ENCODE measurements around the gene PLCG2. TPM values are rescaled to one million over a fixed set of nuclear protein-coding genes. Genes with fewer than 3 reads are reported as not detected.
"Not testable (repeated sequence)": the region's sequence is repeated elsewhere in the genome, so short reads cannot be mapped to it uniquely, and the experiment has no call there.

Gene PLCG2
- total RNA-seq, 1 donor from 2014 or later: 6.9 TPM

DNA sequence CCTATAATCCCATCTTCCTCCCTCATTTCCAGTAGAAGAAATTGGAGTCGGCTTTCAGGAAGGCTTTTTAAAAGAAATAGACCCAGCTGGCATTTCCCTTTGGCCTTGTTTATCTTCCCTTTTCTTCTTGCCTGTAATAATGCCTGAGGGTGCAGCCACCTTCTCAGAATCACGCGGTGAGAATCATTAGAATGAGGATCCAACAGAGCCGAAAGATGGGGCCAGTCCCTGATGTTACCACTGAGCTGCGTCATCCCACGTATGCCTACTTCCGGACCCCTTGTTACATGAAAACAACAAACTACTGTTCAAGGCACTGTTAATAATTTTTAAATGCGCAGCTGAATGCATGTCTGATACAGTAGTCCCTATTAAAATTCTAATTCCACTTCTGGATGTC lies 208.0 kb downstream of the PLCG2 start:
- no peak for ATAC-seq
- no peak for DNase-seq (ENCODE audit: missing footprints)
- intact Hi-C loops (cut with DNase I): no loop called here

DNA sequence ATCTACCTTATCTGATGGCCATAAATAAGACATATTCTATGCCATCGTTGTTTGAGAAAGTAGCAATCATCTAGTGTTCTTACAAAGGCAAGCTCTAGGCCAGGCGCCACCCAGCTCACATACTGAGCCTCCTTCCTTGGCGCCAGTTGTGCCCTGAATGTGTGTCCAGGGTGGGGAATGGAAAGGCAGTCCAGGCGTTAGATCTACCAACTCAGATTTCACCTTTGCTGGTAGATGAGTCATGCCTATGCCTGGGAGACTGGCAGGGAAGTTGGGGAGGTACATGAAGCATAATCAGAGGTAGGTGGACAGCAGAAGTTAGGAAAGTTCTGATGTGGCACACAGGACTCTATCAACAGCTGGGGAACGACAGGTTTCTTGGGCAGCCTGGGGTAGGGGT lies 208.6 kb downstream of the PLCG2 start:
- DNase-seq (ENCODE audit: missing footprints) (no peak), ATAC-seq (no peak)
- intact Hi-C loops (cut with DNase I): no loop called here

DNA sequence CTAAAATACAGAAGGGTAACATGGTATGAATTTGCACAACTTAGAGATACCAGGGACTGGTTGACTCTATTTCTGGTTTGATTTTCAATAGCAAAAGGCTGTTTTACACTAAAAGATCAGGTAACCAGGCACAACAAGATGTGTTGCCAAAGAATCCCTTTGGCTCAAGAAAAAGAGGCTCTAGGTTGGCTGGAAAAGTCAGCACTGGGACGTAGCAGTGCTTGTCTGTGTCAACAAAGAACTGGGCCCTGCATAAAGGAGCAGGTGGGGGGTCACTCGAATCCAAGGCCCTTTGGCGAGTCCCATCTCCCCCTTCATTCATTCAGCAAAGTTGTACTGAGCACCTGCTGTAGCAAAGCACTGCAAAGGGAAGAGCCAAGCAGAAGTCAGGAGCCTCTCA lies 213.8 kb downstream of the PLCG2 start:
- DNase-seq (ENCODE audit: missing footprints) (no peak), ATAC-seq (no peak)
- intact Hi-C loops (cut with DNase I): no loop called here

- intact Hi-C loops (cut with DNase I): no loop called here
- ATAC-seq (no peak), DNase-seq (ENCODE audit: missing footprints) (no peak)
These were observed 215.4 kb downstream of the PLCG2 start for GRCh38 chr16:81994485-81994884.

DNA sequence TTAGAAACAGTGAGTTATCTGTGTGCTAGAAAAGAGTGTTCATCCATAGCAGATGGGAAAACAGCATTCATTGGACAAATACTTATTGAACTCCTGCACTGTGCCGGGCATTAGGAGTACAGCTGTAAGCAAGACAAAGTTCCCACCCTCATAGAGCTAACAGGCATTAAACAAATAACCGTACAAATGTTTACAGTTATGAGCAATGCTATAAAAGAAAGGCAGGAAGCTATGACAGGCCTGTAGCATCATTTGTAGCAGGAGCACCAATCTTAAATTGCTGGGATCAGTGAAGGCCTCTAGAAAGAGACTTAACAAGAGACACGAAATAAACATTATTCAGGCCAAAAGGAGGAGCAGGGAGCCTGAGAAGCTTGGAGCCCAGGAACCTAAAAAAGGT lies 216.6 kb downstream of the PLCG2 start:
- no peak for ATAC-seq
- intact Hi-C loops (cut with DNase I): no loop called here

GRCh38 chr16:81996664-81997509 lies 217.8 kb downstream of the PLCG2 start:
- DNase-seq (ENCODE audit: missing footprints) (no peak), ATAC-seq (no peak)
- intact Hi-C loops (cut with DNase I): no loop called here

More for the DNA sequence above, 216.6 kb downstream of the PLCG2 start:
- DNase-seq (ENCODE audit: missing footprints): no peak

- DNase-seq (ENCODE audit: missing footprints): no peak
- no peak for ATAC-seq
- intact Hi-C loops (cut with DNase I): no loop called here
These were observed 218.6 kb downstream of the PLCG2 start for GRCh38 chr16:81997738-81998137.

DNA sequence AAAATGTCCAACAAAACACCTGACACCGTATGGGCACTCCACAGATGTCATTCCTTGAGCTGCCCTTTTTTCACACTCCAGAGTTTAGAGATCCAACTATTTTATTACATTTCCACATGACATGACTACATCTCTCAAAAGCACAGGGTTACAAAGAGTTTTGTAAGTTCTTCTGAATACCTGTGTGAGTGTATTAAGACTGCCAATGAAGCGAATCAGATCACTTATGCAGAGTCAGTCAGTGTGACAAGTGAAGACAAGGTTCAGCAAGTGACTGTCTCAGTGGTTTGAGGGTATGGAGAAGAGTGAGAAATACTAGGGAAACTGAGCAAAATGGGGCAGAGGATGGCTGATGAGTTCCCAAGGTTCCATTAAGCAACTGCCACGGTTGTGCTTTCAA lies 223.7 kb downstream of the PLCG2 start:
- DNase-seq (ENCODE audit: missing footprints): no peak
- intact Hi-C loops (cut with DNase I): no loop called here

GRCh38 chr16:82004601-82005000 lies 225.5 kb downstream of the PLCG2 start:
- DNase-seq (ENCODE audit: missing footprints): no peak
- intact Hi-C loops (cut with DNase I): no loop called here
- ATAC-seq: no peak

More for the DNA sequence above, 223.7 kb downstream of the PLCG2 start:
- no peak for ATAC-seq

DNA sequence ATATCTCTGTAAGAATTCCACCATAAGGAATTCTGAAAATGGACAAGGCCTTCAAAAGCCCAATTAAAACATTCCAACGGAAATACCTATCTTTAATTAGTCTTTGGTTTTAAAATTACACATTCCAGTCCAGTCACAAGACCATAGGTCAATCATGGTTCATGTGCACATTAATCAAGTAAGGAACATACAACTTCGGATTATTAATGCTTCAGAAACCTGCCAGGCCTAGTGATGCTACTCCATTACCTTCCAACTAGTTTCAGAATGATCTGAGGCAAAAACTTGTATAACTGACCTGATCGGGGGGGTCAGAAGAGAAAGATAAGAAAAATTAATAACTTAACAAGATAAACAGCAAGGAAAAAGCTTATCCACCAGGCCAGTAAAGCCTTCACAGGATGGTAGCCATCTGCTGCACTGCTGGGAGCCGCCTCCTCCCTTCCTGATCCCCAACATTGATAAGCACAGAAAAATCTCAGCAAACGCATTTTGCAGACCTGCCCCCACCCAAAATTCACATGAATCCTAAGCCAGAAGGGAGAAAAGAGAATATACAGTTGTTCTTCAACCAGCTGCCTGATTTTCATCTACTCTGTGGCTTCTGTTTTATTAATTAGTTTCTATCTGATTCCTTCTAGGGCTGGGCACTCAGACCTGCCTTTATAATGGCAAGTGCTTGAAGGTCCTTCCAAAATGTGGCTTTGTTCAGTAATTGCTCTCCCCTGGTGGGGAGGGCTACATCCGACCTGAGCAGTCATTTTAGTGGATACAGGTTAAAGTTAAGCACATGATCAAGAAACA lies 226.1 kb downstream of the PLCG2 start:
- intact Hi-C loops (cut with DNase I): no loop called here
- ATAC-seq (no peak), DNase-seq (ENCODE audit: missing footprints) (no peak)

- no peak for DNase-seq (ENCODE audit: missing footprints)
- ATAC-seq: no peak
- intact Hi-C loops (cut with DNase I): no loop called here
These were observed 226.9 kb downstream of the PLCG2 start for GRCh38 chr16:82006036-82006435.

DNA sequence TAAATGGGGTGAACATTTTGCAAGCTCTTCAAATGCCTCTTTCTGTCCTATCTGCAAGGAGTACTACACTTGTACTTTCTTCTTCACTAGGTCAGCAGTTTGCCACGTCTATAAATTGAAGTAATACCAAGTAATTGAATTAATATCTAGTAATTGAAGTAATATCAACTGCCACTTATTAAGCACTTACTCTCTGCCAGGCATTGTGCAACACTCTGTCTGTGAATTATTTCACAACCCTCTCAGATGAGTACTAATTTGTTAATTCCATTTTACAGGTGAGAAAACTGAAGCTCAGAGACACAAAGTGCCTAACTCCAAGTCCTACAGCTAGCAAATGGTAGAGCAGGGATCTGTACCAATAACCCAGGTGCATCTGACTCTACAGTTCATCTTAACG lies 228.1 kb downstream of the PLCG2 start:
- intact Hi-C loops (cut with DNase I): no loop called here
- no peak for ATAC-seq
- no peak for DNase-seq (ENCODE audit: missing footprints)

GRCh38 chr16:82008957-82009592 lies 230.0 kb downstream of the PLCG2 start:
- ATAC-seq (no peak), DNase-seq (ENCODE audit: missing footprints) (no peak)
- intact Hi-C loops (cut with DNase I): no loop called here

DNA sequence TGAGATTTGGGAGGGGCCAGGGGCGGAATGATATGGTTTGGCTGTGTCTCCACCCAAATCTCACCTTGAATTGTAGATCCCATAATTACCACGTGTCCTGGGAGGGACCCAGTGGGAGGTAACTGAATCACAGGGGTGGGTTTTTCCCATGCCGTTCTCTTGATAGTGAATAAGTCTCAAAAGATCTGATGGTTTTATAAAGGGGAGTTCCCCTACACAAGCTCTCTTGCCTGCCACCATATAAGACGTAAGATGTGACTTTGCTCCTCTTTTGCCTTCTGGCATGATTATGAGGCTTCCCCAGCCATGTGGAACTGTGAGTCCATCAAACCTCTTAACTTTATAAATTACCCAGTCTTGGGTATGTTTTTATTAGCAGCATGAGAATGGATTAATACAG lies 230.7 kb downstream of the PLCG2 start:
- ATAC-seq; DNase-seq (ENCODE audit: missing footprints); intact Hi-C loops (cut with DNase I): not testable (repeated sequence)

- DNase-seq (ENCODE audit: missing footprints) (no peak), ATAC-seq (no peak)
- intact Hi-C loops (cut with DNase I): no loop called here
These were observed 231.6 kb downstream of the PLCG2 start for GRCh38 chr16:82010649-82011048.

DNA sequence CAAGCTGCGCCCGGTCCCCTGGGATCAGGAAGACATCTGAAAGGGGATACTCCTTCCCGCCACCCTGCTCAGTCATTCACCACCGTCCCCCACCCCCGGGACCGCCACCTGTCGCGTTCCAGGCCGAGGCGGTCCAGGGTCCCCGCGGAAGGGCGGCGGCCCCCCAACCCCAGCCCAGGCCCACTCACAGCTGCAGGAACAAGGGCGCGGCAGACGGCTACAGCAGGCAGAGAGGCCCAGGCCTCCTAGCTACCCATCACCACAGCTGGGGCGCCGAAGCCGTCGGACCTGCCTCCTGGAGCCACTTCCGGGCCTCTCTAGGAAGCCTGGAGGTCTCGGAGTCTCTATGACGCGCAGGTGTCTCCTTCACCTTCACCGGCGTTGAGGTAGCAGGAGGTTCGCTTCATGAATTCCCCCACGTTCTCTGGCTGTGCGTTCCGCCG lies 232.1 kb downstream of the PLCG2 start, which contains the start of gene SDR42E1:
SDR42E1 (minus strand) TSS at position 272 of the 443 bp plus-strand sequence. CDS start 10,612 bp downstream, outside the sequence.
- ATAC-seq (no peak), DNase-seq (ENCODE audit: missing footprints) (no peak)
- intact Hi-C loops (cut with DNase I): no loop called here
